Cardiac fibroblast (primary cell): Measurements from ENCODE around the gene FARP2.

ENCODE experiments used
- DNase-seq, 2 donors: peaks; one replicate each; pipeline versions ENCODE4 v3.0.0 to v3.0.0-alpha.2; 2010; ENCODE audit warnings: low read depth in 2 of 2
- H3K4me3 ChIP-seq, 2 donors: replicated peaks in 1 of 2; 1 replicate in 1 of 2; 2 replicates in 1 of 2; pipeline ENCODE4 v1.5.1; 2011; ENCODE audit warnings: low read depth in 2 of 2, low read length in 2 of 2, mild to moderate bottlenecking in 2 of 2, moderate library complexity in 1 of 2
- TF ChIP-seq, protein P1 (sequence below): IDR thresholded peaks from one replicate; pipeline ENCODE4 v1.5.1; 2011; ENCODE audit warnings: low read depth, mild to moderate bottlenecking, low read length, inconsistent platforms

Gene FARP2

DNA sequence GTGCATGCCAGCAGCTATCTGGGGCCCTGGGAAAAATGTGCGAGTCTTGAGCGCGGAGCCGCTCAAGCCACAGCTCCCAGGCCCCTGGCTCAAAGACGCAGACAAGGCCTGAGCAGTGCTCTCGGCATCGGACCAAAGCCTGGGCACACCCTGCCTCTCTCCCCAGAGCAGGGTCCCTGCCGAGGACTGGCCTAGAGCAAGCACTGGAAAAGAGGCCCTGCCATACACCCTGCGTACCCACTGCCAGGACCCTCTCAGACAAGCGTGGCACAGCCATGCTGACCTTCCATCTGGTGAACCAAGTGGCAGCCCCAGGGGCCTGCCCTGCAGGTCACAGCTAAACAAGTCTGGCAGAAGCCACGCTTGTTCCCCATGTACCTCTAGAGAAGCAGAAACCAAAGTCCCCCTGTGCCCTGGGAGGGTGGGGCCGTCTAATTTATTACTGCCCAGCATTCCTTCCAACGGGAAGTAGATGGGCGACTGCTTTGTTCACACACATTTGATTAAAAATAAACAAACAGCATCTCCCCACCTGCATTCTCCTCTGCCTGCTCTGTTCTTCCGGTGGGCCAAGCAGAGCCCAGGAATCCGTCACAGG lies 138.3 kb downstream of the FARP2 start:
- DNase-seq, result no peak
- H3K4me3 ChIP-seq, result no peak overlapping the region
- TF ChIP-seq, protein P1, sequence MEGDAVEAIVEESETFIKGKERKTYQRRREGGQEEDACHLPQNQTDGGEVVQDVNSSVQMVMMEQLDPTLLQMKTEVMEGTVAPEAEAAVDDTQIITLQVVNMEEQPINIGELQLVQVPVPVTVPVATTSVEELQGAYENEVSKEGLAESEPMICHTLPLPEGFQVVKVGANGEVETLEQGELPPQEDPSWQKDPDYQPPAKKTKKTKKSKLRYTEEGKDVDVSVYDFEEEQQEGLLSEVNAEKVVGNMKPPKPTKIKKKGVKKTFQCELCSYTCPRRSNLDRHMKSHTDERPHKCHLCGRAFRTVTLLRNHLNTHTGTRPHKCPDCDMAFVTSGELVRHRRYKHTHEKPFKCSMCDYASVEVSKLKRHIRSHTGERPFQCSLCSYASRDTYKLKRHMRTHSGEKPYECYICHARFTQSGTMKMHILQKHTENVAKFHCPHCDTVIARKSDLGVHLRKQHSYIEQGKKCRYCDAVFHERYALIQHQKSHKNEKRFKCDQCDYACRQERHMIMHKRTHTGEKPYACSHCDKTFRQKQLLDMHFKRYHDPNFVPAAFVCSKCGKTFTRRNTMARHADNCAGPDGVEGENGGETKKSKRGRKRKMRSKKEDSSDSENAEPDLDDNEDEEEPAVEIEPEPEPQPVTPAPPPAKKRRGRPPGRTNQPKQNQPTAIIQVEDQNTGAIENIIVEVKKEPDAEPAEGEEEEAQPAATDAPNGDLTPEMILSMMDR, result no peak

DNA sequence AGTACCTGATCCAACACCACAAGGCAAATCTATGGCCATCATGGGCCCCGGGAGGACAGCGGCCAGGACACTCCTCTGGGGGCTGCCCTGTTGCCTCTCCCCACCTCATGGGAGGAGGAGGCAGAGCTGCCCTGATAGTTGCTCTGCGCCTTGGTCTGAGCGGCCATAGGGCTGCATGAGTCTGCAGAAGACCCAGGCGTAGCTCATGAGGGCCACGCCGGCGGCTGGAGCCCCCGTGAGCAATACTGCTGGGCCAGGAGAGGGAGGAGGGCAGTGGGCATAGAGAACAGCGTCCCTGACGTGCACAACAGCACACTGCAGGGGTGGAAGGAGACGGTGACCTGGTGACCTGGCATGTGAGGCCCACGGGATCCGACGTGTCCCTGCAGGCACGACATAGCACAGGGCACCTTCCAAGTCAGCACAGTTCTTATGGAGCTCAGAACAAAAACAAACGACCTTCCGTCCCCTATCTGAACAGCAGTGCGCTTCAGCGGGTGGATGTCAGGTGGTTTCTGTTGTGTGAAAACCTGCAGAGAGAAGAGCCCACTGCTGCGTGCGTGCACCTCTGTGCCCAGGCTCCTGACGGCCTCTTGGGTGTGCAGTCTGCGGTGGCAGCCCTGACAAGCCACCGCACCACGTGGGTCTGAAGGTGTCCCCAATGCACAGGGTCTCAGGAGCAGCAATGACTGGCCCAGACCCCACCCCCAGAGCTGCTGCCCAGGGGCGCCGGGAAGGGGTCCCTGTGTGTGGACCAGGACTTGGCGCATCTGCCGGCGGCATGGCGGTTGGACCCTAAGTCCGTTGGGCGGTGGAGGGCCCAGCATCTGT lies 139.3 kb downstream of the FARP2 start:
- TF ChIP-seq, protein P1, result no peak
- H3K4me3 ChIP-seq, result no peak overlapping the region
- DNase-seq, result no peak

DNA sequence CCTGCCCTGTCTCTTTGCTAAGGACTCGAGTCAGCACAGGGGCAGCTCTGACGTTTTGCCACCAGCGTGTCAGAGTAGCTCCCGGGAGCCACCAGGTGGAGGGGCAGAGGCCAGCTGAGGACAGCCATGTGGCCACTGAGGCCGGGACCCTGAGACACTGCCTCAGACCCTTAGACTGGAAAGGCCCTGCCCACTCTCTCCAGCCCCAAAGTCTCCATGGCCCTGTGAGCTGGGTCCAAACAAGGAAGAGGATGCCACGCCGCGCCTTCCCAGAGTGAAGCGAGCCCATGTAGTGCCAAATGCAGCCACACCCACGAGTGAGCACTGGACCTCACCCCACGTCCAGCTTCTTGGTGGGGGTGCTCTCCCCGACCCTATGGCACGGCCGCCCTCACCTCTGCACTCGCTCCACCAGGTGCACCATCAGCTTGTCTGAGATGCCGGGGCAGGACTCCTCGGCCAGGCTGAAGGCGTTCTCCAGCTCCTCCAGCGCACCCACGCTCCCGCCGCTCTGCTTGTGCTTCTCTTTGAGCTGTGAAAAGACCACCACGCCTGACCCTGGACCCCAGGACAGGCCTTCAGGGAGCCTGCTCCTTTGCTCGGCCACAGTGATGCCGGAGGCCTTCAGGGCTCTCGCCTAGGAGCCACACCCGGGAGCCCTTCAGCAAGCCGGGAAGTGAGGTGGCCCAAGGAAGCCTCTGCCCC lies 140.1 kb downstream of the FARP2 start:
- TF ChIP-seq, protein P1, result no peak
- DNase-seq, result no peak
- no peak overlapping the region for H3K4me3 ChIP-seq

DNA sequence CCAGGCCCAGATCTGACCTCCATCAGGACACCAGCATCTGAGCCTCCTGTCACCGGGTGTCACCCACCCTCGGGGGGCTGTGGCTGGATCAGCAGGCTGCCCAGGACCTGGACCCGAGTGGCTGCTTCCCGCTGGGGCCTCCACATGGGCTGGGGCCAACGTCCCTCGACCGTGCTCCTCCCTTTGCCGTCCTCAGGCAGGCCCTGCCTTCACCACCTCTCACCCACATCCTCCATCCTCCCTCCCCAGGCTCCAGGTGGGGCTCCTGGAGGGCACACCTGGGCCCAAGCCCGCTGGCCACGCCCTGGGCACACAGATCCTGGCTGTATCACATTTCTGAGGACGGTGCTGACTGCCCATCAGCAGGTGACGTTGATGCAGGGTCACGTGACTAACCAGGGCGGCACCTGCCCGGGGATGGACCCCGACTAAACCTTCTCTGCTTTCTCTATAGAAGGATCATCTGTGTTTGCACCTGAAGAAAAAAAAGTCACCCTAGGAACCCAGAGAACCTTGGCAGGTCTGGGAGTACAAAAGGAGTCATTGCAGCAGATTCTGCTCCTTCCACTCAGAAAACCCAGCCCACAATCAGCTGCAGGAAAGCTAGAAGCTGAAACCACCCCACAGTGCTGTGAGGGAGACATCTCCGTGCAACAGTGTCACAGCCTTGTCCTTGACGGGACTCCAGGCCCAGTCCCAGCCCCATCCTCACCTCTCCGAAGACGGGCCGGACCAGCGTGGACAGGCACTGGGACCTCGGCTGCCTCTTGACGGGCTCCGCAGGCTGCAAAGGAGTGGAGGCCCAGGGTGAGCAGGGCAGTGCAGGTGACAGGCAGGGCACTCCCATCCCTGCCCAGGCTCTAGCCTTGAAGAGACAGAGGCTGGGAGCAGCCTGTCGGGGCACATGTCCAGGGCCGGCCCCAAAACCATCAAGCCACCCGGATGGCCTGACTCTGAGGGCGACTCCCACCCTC lies 141.1 kb downstream of the FARP2 start:
- no peak for DNase-seq
- TF ChIP-seq, protein P1, result no peak
- H3K4me3 ChIP-seq, result no peak overlapping the region

DNA sequence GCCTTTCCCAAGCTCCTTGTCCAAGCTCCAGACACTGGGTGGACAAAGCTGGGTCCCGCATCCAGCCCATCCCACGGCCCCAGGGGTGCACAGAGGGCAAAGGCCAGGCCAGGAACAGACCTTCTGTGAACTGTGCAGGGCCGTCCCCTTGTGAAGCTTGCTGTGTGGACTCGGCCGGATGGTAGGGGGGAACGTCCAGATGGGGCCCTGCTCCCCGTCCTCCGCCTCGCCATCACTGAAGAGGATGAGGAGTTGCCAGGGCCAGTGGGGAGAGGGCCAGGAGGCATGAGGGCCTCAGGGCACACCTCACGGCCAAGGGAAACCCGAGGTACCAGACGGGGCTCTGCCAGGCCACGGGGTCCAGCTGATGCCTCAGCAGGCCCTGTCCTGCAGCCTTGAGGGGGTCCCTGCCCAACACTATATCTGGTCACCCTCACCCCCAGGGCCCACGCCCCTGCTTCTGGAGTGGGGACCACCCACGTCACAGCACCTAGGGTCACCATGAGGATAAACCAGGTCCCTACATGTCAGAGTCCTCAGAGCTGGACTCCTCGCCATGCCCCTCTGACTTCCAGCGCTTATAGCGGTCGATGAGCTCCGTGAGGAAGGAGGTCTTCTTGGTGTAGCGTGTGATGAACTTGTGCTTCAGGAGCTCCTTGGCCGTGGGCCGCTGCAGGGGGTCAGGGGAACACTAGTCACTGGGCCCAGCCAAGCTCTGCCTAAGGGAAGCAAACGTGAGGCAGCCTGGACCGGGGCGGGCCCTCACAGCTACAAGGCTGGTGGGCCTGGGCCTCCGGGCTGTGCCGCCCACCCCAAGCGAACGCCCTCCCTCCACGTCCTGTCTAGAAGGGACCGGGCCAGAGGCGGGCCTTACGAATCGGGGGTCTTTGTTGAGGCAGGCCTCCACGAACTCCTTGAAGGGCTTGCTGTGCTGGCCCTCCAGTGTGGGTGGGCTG lies 142.3 kb downstream of the FARP2 start:
- H3K4me3 ChIP-seq, result no peak overlapping the region
- TF ChIP-seq, protein P1, result no peak
- no peak for DNase-seq
